HEK293T (cell line): ENCODE results near the gene SOX15.

Experiments used
- CTCF ChIA-PET: fragments of 350-600 bp; formaldehyde crosslinking; extraction: SDS; loops from one replicate; lab custom pipeline; 2021; ENCODE audit warnings: antibody characterized with exemption, inconsistent platforms; lab: Yijun Ruan, JAX
- POLR2A ChIA-PET: fragments of 350-600 bp; formaldehyde crosslinking; extraction: SDS; loops from one replicate; lab custom pipeline; 2020; ENCODE audit warnings: antibody characterized with exemption, inconsistent platforms; lab: Yijun Ruan, JAX
- DNase-seq: peaks from one replicate; pipeline ENCODE4 v3.0.0; 2012; ENCODE audit warnings: mixed read lengths; ENCODE audit errors: extremely low spot score
- ARNT ChIP-seq: fragments of 450-650 bp; IDR thresholded peaks from 2 replicates; pipeline ENCODE4 v1.6.1; 2017; ENCODE audit warnings: mild to moderate bottlenecking
- BHLHE40 ChIP-seq: fragments of 450-650 bp; IDR thresholded peaks from 2 replicates; pipeline ENCODE4 v1.6.1; 2016; ENCODE audit warnings: mild to moderate bottlenecking, moderate library complexity, borderline replicate concordance
- CTBP1 ChIP-seq: fragments of 450-650 bp; IDR thresholded peaks from 2 replicates; pipeline ENCODE4 v1.6.1; 2016; ENCODE audit warnings: borderline replicate concordance
- ELF4 ChIP-seq: fragments of 450-650 bp; IDR thresholded peaks from 2 replicates; pipeline ENCODE4 v1.6.1; 2017; ENCODE audit warnings: antibody characterized with exemption
- FOXA1 ChIP-seq: fragments of 450-650 bp; IDR thresholded peaks from 2 replicates; pipeline ENCODE4 v1.6.1; 2016; ENCODE audit warnings: mild to moderate bottlenecking
- FOXK2 ChIP-seq: fragments of 450-650 bp; IDR thresholded peaks from 2 replicates; pipeline ENCODE4 v1.6.1; 2016; ENCODE audit warnings: mild to moderate bottlenecking
- FOXM1 ChIP-seq: fragments of 450-650 bp; IDR thresholded peaks from 2 replicates; pipeline ENCODE4 v1.6.1; 2017; ENCODE audit warnings: mild to moderate bottlenecking, borderline replicate concordance
- HDGF ChIP-seq: fragments of 450-650 bp; IDR thresholded peaks from 2 replicates; pipeline ENCODE4 v1.6.1; 2017; ENCODE audit warnings: antibody characterized with exemption, borderline replicate concordance
- L3MBTL2 ChIP-seq: fragments of 450-650 bp; conservative IDR thresholded peaks from 2 replicates; pipeline ENCODE4 v1.6.1; 2016; ENCODE audit warnings: mild to moderate bottlenecking
- LEF1 ChIP-seq: fragments of 450-650 bp; IDR thresholded peaks from 2 replicates; pipeline ENCODE4 v1.6.1; 2017; ENCODE audit warnings: mild to moderate bottlenecking, borderline replicate concordance
- NFRKB ChIP-seq: fragments of 450-650 bp; IDR thresholded peaks from 2 replicates; pipeline ENCODE4 v1.6.1; 2016; ENCODE audit warnings: mild to moderate bottlenecking, moderate library complexity
- PKNOX1 ChIP-seq: fragments of 450-650 bp; IDR thresholded peaks from 2 replicates; pipeline ENCODE4 v1.6.1; 2016
- SP1 ChIP-seq: fragments of 450-650 bp; IDR thresholded peaks from 2 replicates; pipeline ENCODE4 v1.6.1; 2017
- SUZ12 ChIP-seq: fragments of 450-650 bp; IDR thresholded peaks from 2 replicates; pipeline ENCODE4 v1.6.1; 2016; ENCODE audit warnings: mild to moderate bottlenecking
- TARDBP ChIP-seq: fragments of 450-650 bp; IDR thresholded peaks from 2 replicates; pipeline ENCODE4 v1.6.1; 2016
- ZNF384 ChIP-seq: fragments of 450-650 bp; IDR thresholded peaks from 2 replicates; pipeline ENCODE4 v1.6.1; 2016

The SOX15 gene

GRCh38 chr17:7558544-7559319 is 31.2 kb downstream of the SOX15 start, which contains the start of gene TNFSF13:
Gene TNFSF13, plus strand, starts transcription at chr17:7558750. Its CDS starts 290 bp downstream, at chr17:7559040.
- TF ChIP-seq ELF4 (no peak), ZNF384 (no peak), ARNT (no peak), L3MBTL2 (no peak), NFRKB (no peak), CTBP1 (no peak), FOXM1 (no peak), HDGF (no peak), LEF1 (no peak), TARDBP (no peak), SP1 (no peak)
- ChIA-PET POLR2A (interaction anchor here (1.7 to 3.0 kb wide), 2 partner anchors 25 to 205 kb away, joined by 6 to 11 read pairs; partner anchors contain the start of gene MPDU1), CTCF (no interaction called here)
- no peak for DNase-seq

GRCh38 chr17:7557775-7558543 is 31.9 kb downstream of the SOX15 start:
- no peak for DNase-seq
- CTCF ChIA-PET: no interaction called here
- TF ChIP-seq PKNOX1: no peak
- no peak for TF ChIP-seq BHLHE40
- TF ChIP-seq FOXA1: no peak
- no peak for TF ChIP-seq FOXK2
- TF ChIP-seq SUZ12: no peak
- no peak for TF ChIP-seq ZNF384
- no peak for TF ChIP-seq HDGF
- no peak for TF ChIP-seq TARDBP
- no peak for TF ChIP-seq ARNT
- no peak for TF ChIP-seq LEF1
- no peak for TF ChIP-seq SP1
- TF ChIP-seq ELF4: no peak
- TF ChIP-seq NFRKB: no peak
- no peak for TF ChIP-seq CTBP1
- POLR2A ChIA-PET: interaction anchor here (0.8 to 3.0 kb wide), 3 partner anchors 26 to 205 kb away, joined by 3 to 11 read pairs (median 6); partner anchors contain the start of gene MPDU1

- no peak for TF ChIP-seq NFRKB
- no peak for TF ChIP-seq HDGF
- TF ChIP-seq FOXM1: no peak
- no peak for TF ChIP-seq ZNF384
- no peak for TF ChIP-seq LEF1
- TF ChIP-seq PKNOX1: no peak
- TF ChIP-seq SP1: no peak
- no peak for DNase-seq
- CTCF ChIA-PET: no interaction called here
- POLR2A ChIA-PET: interaction anchor here (0.8 to 1.7 kb wide), 3 partner anchors 26 to 129 kb away, joined by 3 to 6 read pairs (median 5); partner anchors contain the start of genes MPDU1 and ZBTB4
These were observed 32.6 kb downstream of the SOX15 start for GRCh38 chr17:7557147-7557764.

GRCh38 chr17:7556627-7557026 is 33.3 kb downstream of the SOX15 start:
- no peak for DNase-seq
- ChIA-PET POLR2A (interaction anchor here (0.8 kb wide), 1 partner anchor 77 kb away, joined by 5 read pairs; the partner anchor contains the start of gene ZBTB4), CTCF (no interaction called here)
- no peak for TF ChIP-seq PKNOX1
- TF ChIP-seq SP1: no peak
- no peak for TF ChIP-seq TARDBP
- no peak for TF ChIP-seq FOXK2
- no peak for TF ChIP-seq ZNF384
- no peak for TF ChIP-seq ELF4
- no peak for TF ChIP-seq NFRKB
- no peak for TF ChIP-seq ARNT
- no peak for TF ChIP-seq BHLHE40
- TF ChIP-seq LEF1: no peak
- no peak for TF ChIP-seq SUZ12
- no peak for TF ChIP-seq FOXA1
- no peak for TF ChIP-seq CTBP1

GRCh38 chr17:7555320-7555948 is 34.5 kb downstream of the SOX15 start:
- TF ChIP-seq SP1: no peak
- no peak for TF ChIP-seq FOXA1
- TF ChIP-seq ELF4: no peak
- no peak for TF ChIP-seq L3MBTL2
- no peak for TF ChIP-seq NFRKB
- TF ChIP-seq ARNT: no peak
- no peak for TF ChIP-seq TARDBP
- TF ChIP-seq LEF1: no peak
- no peak for TF ChIP-seq BHLHE40
- TF ChIP-seq ZNF384: no peak
- no peak for TF ChIP-seq HDGF
- no peak for TF ChIP-seq FOXK2
- TF ChIP-seq PKNOX1: no peak
- no peak for TF ChIP-seq CTBP1
- TF ChIP-seq FOXM1: no peak
- no peak for TF ChIP-seq SUZ12
- POLR2A ChIA-PET: no interaction called here
- CTCF ChIA-PET: no interaction called here
- DNase-seq: no peak
